CD4-positive, alpha-beta T cell treated with Interleukin-17A for 1 hour (primary cell): ENCODE data around the gene SLC25A41.
"Not testable (repeated sequence)": the region's sequence is repeated elsewhere in the genome, so short reads cannot be mapped to it uniquely, and the experiment has no call there.

Source experiments
- DNase-seq: peaks from one replicate; pipeline ENCODE4 v3.0.0-alpha.2; 2020

The SLC25A41 gene

DNA sequence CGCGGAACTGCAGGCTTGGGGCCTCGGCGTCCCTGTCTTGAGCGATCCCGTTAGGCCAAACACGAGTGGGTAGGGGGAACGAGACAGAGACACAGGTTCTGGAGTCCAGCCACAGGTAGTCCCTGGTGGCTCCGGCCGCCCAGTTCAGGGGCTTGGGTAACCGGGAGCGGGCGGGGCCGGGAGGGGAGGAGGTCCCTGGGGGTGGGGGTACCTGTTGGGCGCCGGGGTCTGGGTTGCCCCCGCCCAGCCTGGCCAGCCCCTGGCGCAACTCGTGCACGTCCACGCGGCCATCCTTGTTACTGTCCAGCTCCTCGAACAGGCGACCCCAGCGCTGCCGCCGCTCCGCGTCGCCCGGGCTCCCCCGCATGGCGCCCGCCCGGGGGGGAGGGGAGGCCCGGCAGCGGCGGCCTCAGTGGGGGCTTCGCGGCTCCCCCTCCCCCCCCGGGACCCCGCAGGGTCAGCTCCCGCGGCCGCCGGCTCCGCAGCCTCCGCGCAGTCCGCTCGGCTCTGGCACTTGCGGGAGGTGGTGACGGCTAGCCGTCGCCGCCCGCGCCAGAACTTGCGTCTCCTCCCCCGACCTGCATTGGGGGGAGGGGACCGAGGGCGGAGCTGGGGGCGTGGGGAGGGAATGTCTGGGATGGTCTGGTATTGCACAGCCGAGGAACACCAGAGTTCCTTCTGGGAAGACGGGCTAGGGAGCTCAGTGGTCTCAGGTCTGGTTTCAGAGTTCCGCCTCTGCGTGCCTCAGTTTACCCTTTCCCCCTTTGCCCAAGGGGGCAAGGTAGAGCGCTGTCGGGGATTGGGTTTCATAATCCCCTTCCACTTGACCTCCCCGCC, 25.9 kb upstream of the SLC25A41 start, which contains the start of gene SLC25A23:
Gene SLC25A23, minus strand, starts transcription at position 531 of the 837 bp plus-strand sequence. Its CDS starts 164 bp downstream, at position 367.
- peak; percentile 64 for DNase-seq

DNA sequence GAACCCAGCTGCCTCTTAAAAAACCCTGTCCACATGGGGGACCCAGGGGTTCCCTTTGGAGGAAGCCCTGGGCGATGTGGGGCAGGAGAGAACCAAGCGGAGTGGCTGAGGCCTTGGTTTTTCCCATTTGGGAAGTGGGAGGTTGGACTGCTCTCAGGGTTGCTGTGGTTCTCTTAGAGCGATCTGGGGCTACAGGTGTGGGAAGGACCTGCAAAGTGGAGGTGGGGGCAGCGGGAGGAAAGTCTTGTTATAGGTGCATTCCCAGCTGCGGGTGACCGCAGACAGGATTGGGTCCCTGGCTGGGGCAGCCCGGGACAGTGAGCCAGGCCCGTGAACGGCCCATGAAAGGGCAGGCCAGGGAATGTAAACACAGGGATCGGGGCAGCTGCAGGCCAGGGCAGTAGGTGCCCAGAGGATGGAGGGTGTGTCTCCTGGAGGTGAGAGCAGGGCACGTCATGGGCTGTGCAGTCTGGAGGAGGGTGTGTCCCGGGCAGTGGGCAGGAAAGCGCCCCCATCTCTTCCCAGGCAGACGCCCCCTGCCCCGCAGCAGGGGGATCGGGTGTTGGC, 25.2 kb upstream of the SLC25A41 start:
- no peak for DNase-seq

GRCh38 chr19:6457958-6458694, 24.6 kb upstream of the SLC25A41 start:
- no peak for DNase-seq

- DNase-seq: no peak
Observed at GRCh38 chr19:6455924-6456323, 22.4 kb upstream of the SLC25A41 start.

- no peak for DNase-seq
Observed at GRCh38 chr19:6453951-6454565, 20.5 kb upstream of the SLC25A41 start.

DNA sequence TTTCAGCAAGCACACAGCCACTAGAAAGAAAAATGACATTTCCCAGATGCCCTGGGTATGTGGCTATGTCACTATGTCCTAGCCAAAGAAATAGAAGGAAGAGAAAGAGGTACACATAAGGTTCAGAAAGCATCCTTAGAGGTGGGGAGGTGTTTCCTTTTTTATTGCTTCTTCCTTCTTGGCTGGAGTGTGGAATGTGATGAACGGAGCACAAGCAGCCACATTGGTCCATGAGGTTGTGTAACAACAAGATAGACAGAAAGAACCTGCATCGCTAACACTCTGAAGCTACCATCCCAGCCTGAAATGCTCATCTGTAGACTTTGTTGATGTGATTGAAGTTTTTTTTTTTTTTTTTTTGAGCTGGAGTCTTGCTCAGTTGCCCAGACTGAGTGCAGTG, 19.3 kb upstream of the SLC25A41 start:
- DNase-seq: no peak

DNA sequence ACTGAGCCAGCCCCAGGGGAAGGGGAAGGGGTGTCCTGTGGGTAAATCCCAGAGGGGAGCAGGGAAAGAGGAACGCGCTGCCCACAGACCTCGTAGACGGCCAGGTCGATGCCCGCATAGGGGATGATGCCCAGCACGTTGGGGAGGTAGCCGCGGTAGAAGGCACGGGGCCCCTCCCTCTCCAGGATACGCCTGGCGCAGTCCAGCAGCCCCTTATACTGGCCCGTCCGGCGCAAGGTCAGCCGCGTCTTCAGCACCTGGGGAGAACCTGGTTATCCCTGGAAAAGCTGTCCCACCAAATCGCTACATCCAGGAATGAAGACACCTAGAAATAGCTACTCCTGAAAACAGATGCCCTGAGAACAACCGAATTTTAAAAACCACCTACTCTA, 18.7 kb upstream of the SLC25A41 start:
- no peak for DNase-seq

GRCh38 chr19:6451583-6452222, 18.1 kb upstream of the SLC25A41 start:
- DNase-seq: no peak

DNA sequence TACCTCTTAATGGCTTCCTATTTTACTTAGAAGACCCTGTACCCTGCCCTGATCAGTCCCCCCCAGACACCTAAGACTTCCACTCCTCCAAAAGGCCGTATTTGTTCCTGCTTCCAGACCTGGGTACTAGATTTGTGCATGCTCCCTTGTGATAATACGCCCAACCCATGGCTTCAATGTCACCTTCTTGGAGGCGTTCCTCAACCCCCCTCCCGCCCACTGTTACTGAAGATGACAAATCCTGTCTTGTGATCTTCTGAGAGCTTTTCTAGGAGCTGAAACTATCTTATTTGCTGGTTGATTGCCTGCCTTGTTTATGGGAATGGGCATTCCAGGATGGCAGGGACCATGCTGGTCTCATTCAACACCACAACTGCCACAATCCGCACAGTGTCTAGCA, 16.6 kb upstream of the SLC25A41 start:
- DNase-seq: no peak

DNA sequence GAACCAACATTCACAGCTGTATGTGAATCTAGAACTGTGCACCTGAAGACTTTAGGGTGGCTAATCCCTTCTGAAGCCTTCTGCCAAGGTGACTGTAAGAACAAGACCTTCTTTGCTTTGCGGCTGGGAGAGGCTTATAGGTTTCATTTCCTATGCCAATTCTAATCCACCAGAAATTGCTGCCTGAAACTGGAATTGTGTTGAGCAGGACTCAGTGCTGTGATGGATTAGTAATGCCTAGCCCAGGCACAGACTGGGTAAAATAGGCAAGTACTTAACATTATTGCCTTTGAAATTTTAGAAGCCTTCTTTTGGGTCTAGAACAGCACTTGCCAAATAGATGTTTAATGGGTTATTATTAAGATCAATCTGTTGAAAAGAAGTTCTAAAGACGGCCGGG, 14.5 kb upstream of the SLC25A41 start:
- no peak for DNase-seq

- DNase-seq: no peak
Observed at GRCh38 chr19:6446452-6446851, 12.9 kb upstream of the SLC25A41 start.

GRCh38 chr19:6443986-6444385, 10.4 kb upstream of the SLC25A41 start:
- no peak for DNase-seq

DNA sequence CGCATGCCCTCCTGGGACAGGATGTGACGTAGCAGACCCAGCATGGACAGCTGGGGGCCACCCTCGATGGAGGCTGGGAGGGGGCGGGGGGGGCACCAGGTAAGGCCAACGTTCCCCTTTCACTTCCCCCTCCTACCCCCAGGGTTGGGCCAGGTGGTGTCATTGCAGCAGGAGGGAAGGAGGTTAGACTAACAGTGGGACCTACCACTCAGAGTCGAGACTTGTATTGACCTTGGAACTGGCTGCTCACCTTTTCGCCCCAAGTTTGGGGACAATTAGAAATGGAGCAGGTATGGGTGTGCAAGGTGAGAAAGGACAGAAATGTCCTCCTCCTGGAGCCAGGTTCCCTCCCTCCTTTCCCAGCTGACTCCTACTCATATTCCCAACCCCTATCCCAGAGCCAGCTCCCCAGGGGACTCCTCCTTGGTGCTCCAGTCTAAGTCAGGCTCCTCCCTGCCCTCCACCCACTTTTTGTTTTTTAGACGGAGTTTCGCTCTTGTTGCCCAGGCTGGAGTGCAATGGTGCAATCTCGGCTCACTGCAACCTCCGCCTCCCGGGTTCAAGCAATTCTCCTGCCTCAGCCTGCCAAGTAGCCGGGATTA, 8.6 kb upstream of the SLC25A41 start:
- no peak for DNase-seq

GRCh38 chr19:6440905-6441304, 7.3 kb upstream of the SLC25A41 start:
- DNase-seq: no peak

DNA sequence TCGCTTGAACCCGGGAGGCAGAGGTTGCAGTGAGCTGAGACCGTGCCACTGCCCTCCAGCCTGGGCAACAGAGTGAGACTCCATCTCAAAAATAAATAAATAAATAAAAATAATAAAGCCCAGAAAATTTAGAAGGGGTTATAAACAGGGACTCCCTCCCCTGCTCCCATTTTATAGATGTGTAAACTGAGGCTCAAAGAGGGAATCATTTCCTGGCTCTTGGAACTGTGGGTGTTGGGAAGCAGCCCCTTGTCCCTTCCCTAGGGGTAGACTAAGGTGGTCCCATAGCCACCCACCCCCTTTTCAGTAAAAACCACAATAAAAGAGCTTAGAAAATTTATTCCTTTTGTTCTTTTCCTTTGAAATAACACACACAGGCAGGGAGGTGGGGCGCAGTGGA, 6.2 kb upstream of the SLC25A41 start:
- DNase-seq: no peak

- DNase-seq: no peak
Observed at GRCh38 chr19:6433165-6433564, 398 bp downstream of the SLC25A41 start.

DNA sequence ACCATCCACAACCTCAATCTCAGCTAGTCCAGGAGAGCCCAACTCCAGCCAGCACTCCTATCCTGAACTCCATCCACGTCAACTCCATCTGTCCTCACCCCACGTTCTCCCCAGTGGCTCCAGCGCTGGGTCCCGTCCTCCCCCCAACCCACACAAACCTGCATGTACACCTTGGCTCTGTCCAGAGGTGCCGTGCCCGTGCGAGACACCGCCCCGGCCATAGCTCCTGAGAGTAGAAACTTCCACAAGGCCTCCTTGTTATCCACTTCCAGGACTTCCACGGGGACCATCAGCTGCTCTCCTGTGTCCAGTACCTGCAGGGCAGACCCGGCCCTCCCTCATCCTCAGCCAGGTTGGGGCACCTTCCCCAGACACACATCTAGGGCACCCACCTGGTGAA, 1.7 kb downstream of the SLC25A41 start:
- DNase-seq: no peak

GRCh38 chr19:6429419-6430221, 3.9 kb downstream of the SLC25A41 start:
- no peak for DNase-seq

GRCh38 chr19:6428692-6429418, 4.7 kb downstream of the SLC25A41 start:
- not testable (repeated sequence) for DNase-seq

GRCh38 chr19:6427131-6427530, 6.4 kb downstream of the SLC25A41 start:
- DNase-seq: no peak
